K562 (cell line): ENCODE data around the gene UBQLN3. TPM values are rescaled to one million over a fixed set of nuclear protein-coding genes. Genes with fewer than 3 reads are reported as not detected.

ENCODE experiments used
- BACH1 ChIP-seq: fragments of 200-800 bp; sonication (Bioruptor generic); IDR thresholded peaks from 2 replicates; pipeline ENCODE4 v1.6.1; 2016; ENCODE audit warnings: missing genetic modification characterization, missing compliant biosample characterization
- BRCA1 ChIP-seq, 2 experiments: fragments of 450-650 bp in 1 of 2; sonication (generic) in 1 of 2; formaldehyde crosslinking in 1 of 2; IDR thresholded peaks; 2 replicates each; pipeline versions ENCODE4 v1.5.0 to v1.6.1; 2017 to 2020; ENCODE audit warnings: mild to moderate bottlenecking in 1 of 2, missing genetic modification reagents in 1 of 2
- ELF1 ChIP-seq: fragments of 200-800 bp; sonication (Bioruptor generic); IDR thresholded peaks from 2 replicates; pipeline ENCODE4 v1.6.1; 2016; ENCODE audit warnings: missing genetic modification characterization, missing compliant biosample characterization
- GABPB1 ChIP-seq: sonication (generic); formaldehyde crosslinking; IDR thresholded peaks from 2 replicates; pipeline ENCODE4 v1.8.0; 2022; ENCODE audit warnings: mild to moderate bottlenecking, missing genetic modification reagents
- HDAC6 ChIP-seq: IDR thresholded peaks from 2 replicates; pipeline ENCODE4 v1.6.1; 2012; ENCODE audit warnings: low read depth, mild to moderate bottlenecking, control low read depth, inconsistent platforms, low read length, moderate library complexity
- HSF4 ChIP-seq: fragments of 250-450 bp; sonication (Bioruptor Pico); IDR thresholded peaks from 2 replicates; pipeline ENCODE4 v2.1.2; 2022; ENCODE audit warnings: mild to moderate bottlenecking, moderate library complexity, borderline replicate concordance
- KLF10 ChIP-seq: fragments of 250-450 bp; sonication (Bioruptor Pico); IDR thresholded peaks from 2 replicates; pipeline ENCODE4 v1.6.1; 2021; ENCODE audit warnings: matching md5 sums
- PTRF ChIP-seq: fragments of 450-650 bp; IDR thresholded peaks from 2 replicates; pipeline ENCODE4 v1.6.1; 2016; ENCODE audit warnings: mild to moderate bottlenecking, missing genetic modification characterization, missing compliant biosample characterization
- PURB ChIP-seq: sonication (generic); formaldehyde crosslinking; IDR thresholded peaks from 2 replicates; pipeline ENCODE4 v1.9.0; 2021; ENCODE audit warnings: low read depth, mild to moderate bottlenecking, missing genetic modification reagents
- SETDB1 ChIP-seq: IDR thresholded peaks from one replicate; pipeline ENCODE4 v1.6.1; 2012; ENCODE audit warnings: low read length, control low read depth, inconsistent platforms
- SMARCC2 ChIP-seq: fragments of 450-650 bp; IDR thresholded peaks from 2 replicates; pipeline ENCODE4 v1.6.1; 2017; ENCODE audit warnings: antibody characterized with exemption, moderate library complexity, mild to moderate bottlenecking, low read depth
- SRSF1 ChIP-seq: fragments of 200-400 bp; formaldehyde crosslinking; IDR thresholded peaks from 2 replicates; pipeline ENCODE4 v1.6.1; 2017; ENCODE audit warnings: mild to moderate bottlenecking, low read depth, low read length, moderate library complexity
- SRSF9 ChIP-seq: fragments of 200-400 bp; formaldehyde crosslinking; IDR thresholded peaks from 2 replicates; pipeline ENCODE4 v1.6.1; 2017; ENCODE audit warnings: low read depth, low read length, borderline replicate concordance
- STAG1 ChIP-seq: sonication (generic); formaldehyde crosslinking; IDR thresholded peaks from 2 replicates; pipeline ENCODE4 v1.5.0; 2020; ENCODE audit warnings: missing genetic modification reagents, borderline replicate concordance
- ZBTB7A ChIP-seq: IDR thresholded peaks from 2 replicates; pipeline ENCODE4 v1.6.1; 2011; ENCODE audit warnings: low read depth, mild to moderate bottlenecking, low read length, moderate library complexity, borderline replicate concordance; ENCODE audit not compliant: control insufficient read depth
- ZNF311 ChIP-seq: fragments of 250-450 bp; sonication (Bioruptor Pico); IDR thresholded peaks from 2 replicates; pipeline ENCODE4 v1.4.0; 2020; ENCODE audit warnings: mild to moderate bottlenecking, moderate library complexity
- ZNF586 ChIP-seq: fragments of 450-650 bp; formaldehyde crosslinking; conservative IDR thresholded peaks from 2 replicates; pipeline ENCODE4 v1.4.0; 2020; ENCODE audit warnings: mild to moderate bottlenecking, moderate library complexity
- ZNF668 ChIP-seq: fragments of 250-450 bp; sonication (Bioruptor Pico); IDR thresholded peaks from 2 replicates; pipeline ENCODE4 v1.8.0; 2022; ENCODE audit warnings: mild to moderate bottlenecking, inconsistent platforms
- polyA plus RNA-seq, 8 experiments: library from polyadenylated mRNA; depleted of rRNA in 4 of 8; stranded (reverse) in 5 of 8; unstranded in 3 of 8; fragments of >200 nt; fragmentation: Nextera tagmentation in 2 of 8; fragmentation: Illumina TruSeq in 1 of 8; extraction: Ambion mirVana in 2 of 8; extraction: Trizol in 1 of 8; gene quantifications; 2 replicates each; pipeline versions ENCODE4 v1.2.1 to v1.2.3, GENCODE V29; 2011 to 2014; ENCODE audit warnings: inconsistent platforms in 1 of 8, missing spikeins in 1 of 8
- total RNA-seq, 7 experiments: library from RNA; depleted of rRNA in 6 of 7; stranded (reverse); fragments of >200 nt in 6 of 7; fragmentation: Illumina TruSeq in 2 of 7; extraction: Trizol in 2 of 7; gene quantifications; 2 replicates each; pipeline versions ENCODE4 v1.2.1 to v1.2.3, GENCODE V29; 2011 to 2021; ENCODE audit warnings: low replicate concordance in 1 of 7
- TF ChIP-seq, protein P1 (sequence below), 2 experiments: IDR thresholded peaks in 1 of 2; conservative IDR thresholded peaks in 1 of 2; 2 replicates each; pipeline ENCODE4 v1.6.1; 2016; ENCODE audit warnings: low read depth in 2 of 2, mild to moderate bottlenecking in 1 of 2, missing compliant biosample characterization in 1 of 2, missing genetic modification characterization in 1 of 2, moderate library complexity in 1 of 2
- TF ChIP-seq, protein P2 (sequence below): fragments of 450-650 bp; IDR thresholded peaks from 2 replicates; pipeline ENCODE4 v1.7.1; 2018; ENCODE audit warnings: mild to moderate bottlenecking, low read depth; ENCODE audit not compliant: partially characterized antibody
- TF ChIP-seq, protein P3 (sequence below), 2 experiments: fragments of 200-800 bp in 1 of 2; sonication (Bioruptor generic) in 1 of 2; sonication (generic) in 1 of 2; formaldehyde crosslinking in 1 of 2; IDR thresholded peaks in 1 of 2; conservative IDR thresholded peaks in 1 of 2; 2 replicates each; pipeline versions ENCODE4 v1.5.0 to v1.6.1; 2016 to 2020; ENCODE audit warnings: missing compliant biosample characterization in 1 of 2, missing genetic modification characterization in 1 of 2, missing genetic modification reagents in 1 of 2

The UBQLN3 gene
- total and polyA plus RNA-seq, 9 of the 15 experiments (the other 6 are each of a cell fraction or from before 2014, with no cell fraction given) = 0.01 to 0.27 TPM; not detected in 7

DNA sequence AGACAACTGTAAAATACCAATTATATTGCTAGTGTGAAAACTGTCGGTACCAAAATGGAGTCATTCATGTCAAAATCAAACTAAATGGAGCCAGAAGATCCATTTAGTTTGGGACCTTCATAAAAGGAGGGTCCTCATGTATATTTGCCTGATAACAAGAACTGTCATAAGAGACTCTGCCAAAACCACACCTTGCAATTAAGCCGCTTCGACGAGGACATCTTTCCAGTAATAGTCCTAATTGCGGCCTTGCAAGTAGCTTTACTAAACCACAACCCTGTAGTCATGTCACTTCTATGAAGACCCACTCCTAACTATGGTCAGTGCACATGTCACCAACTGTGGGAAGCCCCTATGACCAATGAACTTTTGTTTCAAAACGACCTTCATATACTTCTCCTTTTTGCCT, 9.4 kb downstream of the UBQLN3 start (continued):
- TF ChIP-seq, protein P1, sequence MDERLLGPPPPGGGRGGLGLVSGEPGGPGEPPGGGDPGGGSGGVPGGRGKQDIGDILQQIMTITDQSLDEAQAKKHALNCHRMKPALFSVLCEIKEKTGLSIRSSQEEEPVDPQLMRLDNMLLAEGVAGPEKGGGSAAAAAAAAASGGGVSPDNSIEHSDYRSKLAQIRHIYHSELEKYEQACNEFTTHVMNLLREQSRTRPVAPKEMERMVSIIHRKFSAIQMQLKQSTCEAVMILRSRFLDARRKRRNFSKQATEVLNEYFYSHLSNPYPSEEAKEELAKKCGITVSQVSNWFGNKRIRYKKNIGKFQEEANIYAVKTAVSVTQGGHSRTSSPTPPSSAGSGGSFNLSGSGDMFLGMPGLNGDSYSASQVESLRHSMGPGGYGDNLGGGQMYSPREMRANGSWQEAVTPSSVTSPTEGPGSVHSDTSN (CRISPR knock-in tag; IDR thresholded peaks at IDR 0.05; ENCODE audit: low read depth) = no peak
- TF ChIP-seq, protein P1 (tag; conservative IDR thresholded peaks at IDR 0.05; ENCODE audit: low read depth) = 0 out of 2 replicates have a peak, but pooled peaks have one; percentile 17
- TF ChIP-seq SRSF9 (no peak), SETDB1 (no peak), BRCA1 (IDR thresholded peaks at IDR 0.05) (no peak), BRCA1 (CRISPR knock-in tag; IDR thresholded peaks at IDR 0.05) (no peak), SRSF1 (no peak), KLF10 (no peak), GABPB1 (CRISPR knock-in tag) (no peak), ZNF668 (CRISPR knock-in tag) (no peak), PTRF (tag) (peak; percentile 53; the same call in 1 of the 2 replicates), BACH1 (0 out of 2 replicates have a peak, but pooled peaks have one; percentile 20), ZBTB7A (no peak), ZNF586 (CRISPR knock-in tag) (no peak), ZNF311 (CRISPR knock-in tag) (peak; percentile 74; the same call in 1 of the 2 replicates), ELF1 (tag) (no peak), HSF4 (no peak), STAG1 (no peak), SMARCC2 (no peak), HDAC6 (no peak), PURB (CRISPR knock-in tag) (no peak)
- TF ChIP-seq, protein P2, sequence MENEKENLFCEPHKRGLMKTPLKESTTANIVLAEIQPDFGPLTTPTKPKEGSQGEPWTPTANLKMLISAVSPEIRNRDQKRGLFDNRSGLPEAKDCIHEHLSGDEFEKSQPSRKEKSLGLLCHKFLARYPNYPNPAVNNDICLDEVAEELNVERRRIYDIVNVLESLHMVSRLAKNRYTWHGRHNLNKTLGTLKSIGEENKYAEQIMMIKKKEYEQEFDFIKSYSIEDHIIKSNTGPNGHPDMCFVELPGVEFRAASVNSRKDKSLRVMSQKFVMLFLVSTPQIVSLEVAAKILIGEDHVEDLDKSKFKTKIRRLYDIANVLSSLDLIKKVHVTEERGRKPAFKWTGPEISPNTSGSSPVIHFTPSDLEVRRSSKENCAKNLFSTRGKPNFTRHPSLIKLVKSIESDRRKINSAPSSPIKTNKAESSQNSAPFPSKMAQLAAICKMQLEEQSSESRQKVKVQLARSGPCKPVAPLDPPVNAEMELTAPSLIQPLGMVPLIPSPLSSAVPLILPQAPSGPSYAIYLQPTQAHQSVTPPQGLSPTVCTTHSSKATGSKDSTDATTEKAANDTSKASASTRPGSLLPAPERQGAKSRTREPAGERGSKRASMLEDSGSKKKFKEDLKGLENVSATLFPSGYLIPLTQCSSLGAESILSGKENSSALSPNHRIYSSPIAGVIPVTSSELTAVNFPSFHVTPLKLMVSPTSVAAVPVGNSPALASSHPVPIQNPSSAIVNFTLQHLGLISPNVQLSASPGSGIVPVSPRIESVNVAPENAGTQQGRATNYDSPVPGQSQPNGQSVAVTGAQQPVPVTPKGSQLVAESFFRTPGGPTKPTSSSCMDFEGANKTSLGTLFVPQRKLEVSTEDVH = no peak
- TF ChIP-seq, protein P3, sequence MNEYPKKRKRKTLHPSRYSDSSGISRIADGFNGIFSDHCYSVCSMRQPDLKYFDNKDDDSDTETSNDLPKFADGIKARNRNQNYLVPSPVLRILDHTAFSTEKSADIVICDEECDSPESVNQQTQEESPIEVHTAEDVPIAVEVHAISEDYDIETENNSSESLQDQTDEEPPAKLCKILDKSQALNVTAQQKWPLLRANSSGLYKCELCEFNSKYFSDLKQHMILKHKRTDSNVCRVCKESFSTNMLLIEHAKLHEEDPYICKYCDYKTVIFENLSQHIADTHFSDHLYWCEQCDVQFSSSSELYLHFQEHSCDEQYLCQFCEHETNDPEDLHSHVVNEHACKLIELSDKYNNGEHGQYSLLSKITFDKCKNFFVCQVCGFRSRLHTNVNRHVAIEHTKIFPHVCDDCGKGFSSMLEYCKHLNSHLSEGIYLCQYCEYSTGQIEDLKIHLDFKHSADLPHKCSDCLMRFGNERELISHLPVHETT (CRISPR knock-in tag; conservative IDR thresholded peaks at IDR 0.05 in 1 of 2, IDR thresholded peaks at IDR 0.05 in 1 of 2) = 0 out of 4 replicates have a peak, but pooled peaks of 1 of the 2 experiments have one; percentile 13
